Spleen (tissue), 11 donors: ENCODE results near the gene DYNLRB1. TPM values are rescaled to one million over a fixed set of nuclear protein-coding genes. Genes with fewer than 3 reads are reported as not detected.

Experiments used
- DNase-seq: peaks from one replicate; pipeline ENCODE4 v3.0.0-alpha.2; 2020
- H3K27ac ChIP-seq, 8 donors: fragments of 200-600 bp; sonication (generic) in 7 of 8; 1 replicate in 4 of 8; 2 replicates in 4 of 8; pipeline versions ENCODE4 v1.5.0 to v1.8.0; 2016 to 2021; ENCODE audit warnings: inconsistent platforms in 4 of 8, mild to moderate bottlenecking in 4 of 8, moderate library complexity in 1 of 8
- H3K27me3 ChIP-seq, 7 donors: fragments of 200-600 bp; sonication (generic) in 6 of 7; replicated peaks in 1 of 7; 1 replicate in 4 of 7; 2 replicates in 3 of 7; pipeline versions ENCODE4 v1.5.0 to v1.8.0; 2016 to 2021; ENCODE audit warnings: inconsistent platforms in 3 of 7, mild to moderate bottlenecking in 1 of 7
- H3K36me3 ChIP-seq, 6 donors: fragments of 200-600 bp; sonication (generic) in 5 of 6; 1 replicate in 4 of 6; 2 replicates in 2 of 6; pipeline versions ENCODE4 v1.5.0 to v1.8.0; 2016 to 2021; ENCODE audit warnings: inconsistent platforms in 2 of 6
- H3K4me1 ChIP-seq, 6 donors: fragments of 200-600 bp; sonication (generic) in 5 of 6; 1 replicate in 3 of 6; 2 replicates in 3 of 6; pipeline versions ENCODE4 v1.5.0 to v1.8.0; 2016 to 2021; ENCODE audit warnings: inconsistent platforms in 3 of 6
- H3K4me3 ChIP-seq, 8 donors: fragments of 200-600 bp; sonication (generic) in 7 of 8; 1 replicate in 4 of 8; 2 replicates in 4 of 8; pipeline versions ENCODE4 v1.5.0 to v1.8.0; 2016 to 2021; ENCODE audit warnings: inconsistent platforms in 4 of 8, mild to moderate bottlenecking in 4 of 8, moderate library complexity in 2 of 8
- H3K9me3 ChIP-seq, 8 donors: fragments of 200-600 bp; sonication (generic) in 7 of 8; 1 replicate in 4 of 8; 2 replicates in 4 of 8; pipeline versions ENCODE4 v1.5.0 to v1.8.0; 2016 to 2021; ENCODE audit warnings: inconsistent platforms in 4 of 8
- CTCF ChIP-seq, 11 experiments: fragments of 200-600 bp in 7 of 11; fragments of 450-650 bp in 4 of 11; sonication (generic) in 4 of 11; IDR thresholded peaks in 8 of 11; conservative IDR thresholded peaks in 3 of 11; 1 replicate in 7 of 11; 2 replicates in 4 of 11; pipeline versions ENCODE4 v1.4.0 to v1.8.0; 2016 to 2021; ENCODE audit warnings: antibody characterized with exemption in 11 of 11, inconsistent platforms in 4 of 11, mild to moderate bottlenecking in 1 of 11
- POLR2A ChIP-seq, 3 donors: fragments of 450-650 bp; IDR thresholded peaks; one replicate each; pipeline ENCODE4 v1.5.1; 2017; ENCODE audit warnings: antibody characterized with exemption in 3 of 3, mild to moderate bottlenecking in 1 of 3
- POLR2AphosphoS5 ChIP-seq, 3 donors: sonication (generic); formaldehyde crosslinking; IDR thresholded peaks; one replicate each; pipeline ENCODE4 v1.5.1; 2017; ENCODE audit warnings: antibody characterized with exemption in 3 of 3
- WGBS, 5 donors: extraction: QIAGEN DNeasy Blood & Tissue Kit in 3 of 5; methylation state at CpG; one replicate each; pipeline versions ENCODE4 v1.1.5 to v1.1.7; 2013 to 2018; 5-methylcytosine and 5-hydroxymethylcytosine counted together
- intact Hi-C: fragments of 100-400 bp; cut with DNase I; formaldehyde crosslinking; loops from one replicate; pipeline ENCODE4 v1.15.0; 2023; ENCODE audit warnings: low total_unique reads
- polyA plus RNA-seq, 3 donors: library from polyadenylated mRNA; stranded (reverse); fragments of 200-250 nt; gene quantifications; one replicate each; pipeline ENCODE4 v1.2.1, GENCODE V29; 2013
- total RNA-seq, 7 donors: library from RNA; depleted of rRNA in 3 of 7; stranded (reverse); fragments of >200 nt in 3 of 7; fragmentation: NEBNext Ultra II Directional in 4 of 7; extraction: Animal tissue kit (Norgen Biotek cat#: 25700) in 4 of 7; gene quantifications; one replicate each; pipeline versions ENCODE4 v1.1.0 to v1.2.1, GENCODE V29; 2016 to 2021
- donor health status: healthy with polysubstance abuse.
- donor health status: DM: no; HTN: no; CAD: no; lungs with moderate emphysema.
- donor health status: DM: no; HTN: no; CAD: no.
- donor health status: Bipolar disorder and iron deficiency.
- donor health status: healthy.
- donor health status: DM: no; HTN: no; CAD: no.
- donor health status: DM: yes; HTN: yes; CAD: no.

Gene DYNLRB1
- total and polyA plus RNA-seq, 10 donors, result 72.0 to 209 (median 152) TPM

GRCh38 chr20:34507702-34508413, 8.4 kb upstream of the DYNLRB1 start:
- no peak for DNase-seq
- H3K36me3 ChIP-seq, result peaks cover 0 to 99% (median 35%) of the 10 kb centered on the region in 6 donors
- intact Hi-C loops, result no loop called here
- no peak overlapping the region for H3K4me3 ChIP-seq
- no peaks in the 10 kb centered on the region for H3K4me1 ChIP-seq
- no peaks in the 10 kb centered on the region for H3K27me3 ChIP-seq
- 93 to 98% (median 95%) methylated on average over 4 of the region's 4 CpGs for WGBS, 5 donors
- H3K27ac ChIP-seq, result no peak overlapping the region
- TF ChIP-seq POLR2AphosphoS5 (IDR thresholded peaks at IDR 0.05) (no peak), CTCF (IDR thresholded peaks at IDR 0.05 in 8 of 11, conservative IDR thresholded peaks at IDR 0.05 in 3 of 11) (no peak)
- no peaks in the 10 kb centered on the region for H3K9me3 ChIP-seq

GRCh38 chr20:34510575-34510974, 5.6 kb upstream of the DYNLRB1 start:
- peaks cover 0 to 75% (median 19%) of the 10 kb centered on the region in 6 donors for H3K36me3 ChIP-seq
- WGBS, 5 donors, result 86 to 97% (median 90%) methylated on average over 1 of the region's 1 CpG
- intact Hi-C loops, result no loop called here

GRCh38 chr20:34511891-34512265, 4.3 kb upstream of the DYNLRB1 start:
- peaks cover 0 to 25% (median 15%) of the 10 kb centered on the region in 6 donors for H3K4me1 ChIP-seq
- no peak overlapping the region for H3K4me3 ChIP-seq
- no peak for TF ChIP-seq POLR2AphosphoS5 (IDR thresholded peaks at IDR 0.05)
- TF ChIP-seq CTCF (IDR thresholded peaks at IDR 0.05 in 8 of 11, conservative IDR thresholded peaks at IDR 0.05 in 3 of 11), result no peak
- TF ChIP-seq POLR2A (IDR thresholded peaks at IDR 0.05), result no peak
- no peaks in the 10 kb centered on the region for H3K9me3 ChIP-seq
- no peak overlapping the region for H3K27ac ChIP-seq
- no peak for DNase-seq
- H3K27me3 ChIP-seq, result no peaks in the 10 kb centered on the region
- 96 to 99% (median 97%) methylated on average over 3 of the region's 3 CpGs for WGBS, 5 donors
- intact Hi-C loops, result no loop called here
- peaks cover 0 to 62% (median 8%) of the 10 kb centered on the region in 6 donors for H3K36me3 ChIP-seq

More at GRCh38 chr20:34510575-34510974, 5.6 kb upstream of the DYNLRB1 start:
- peaks cover 0 to 20% (median 13%) of the 10 kb centered on the region in 6 donors for H3K4me1 ChIP-seq
- no peak overlapping the region for H3K4me3 ChIP-seq
- TF ChIP-seq POLR2A (IDR thresholded peaks at IDR 0.05), result no peak
- TF ChIP-seq CTCF (IDR thresholded peaks at IDR 0.05 in 8 of 11, conservative IDR thresholded peaks at IDR 0.05 in 3 of 11), result no peak
- no peak for DNase-seq
- no peak overlapping the region for H3K27ac ChIP-seq
- H3K27me3 ChIP-seq, result no peaks in the 10 kb centered on the region
- H3K9me3 ChIP-seq, result no peaks in the 10 kb centered on the region

GRCh38 chr20:34512266-34512954, 3.8 kb upstream of the DYNLRB1 start:
- intact Hi-C loops, result no loop called here
- Histone ChIP-seq H3K27ac (peak overlapping the region in 1 of 8 donors; percentile 23), H3K4me3 (no peak overlapping the region), H3K36me3 (peaks cover 0 to 56% (median 8%) of the 10 kb centered on the region in 6 donors), H3K27me3 (no peaks in the 10 kb centered on the region), H3K4me1 (peaks cover 5 to 30% (median 21%) of the 10 kb centered on the region in 6 donors), H3K9me3 (no peaks in the 10 kb centered on the region)
- 87 to 96% (median 94%) methylated on average over 4 of the region's 4 CpGs for WGBS, 5 donors
- DNase-seq, result no peak
- TF ChIP-seq POLR2A (IDR thresholded peaks at IDR 0.05), result no peak
- no peak for TF ChIP-seq POLR2AphosphoS5 (IDR thresholded peaks at IDR 0.05)
- TF ChIP-seq CTCF (IDR thresholded peaks at IDR 0.05 in 8 of 11, conservative IDR thresholded peaks at IDR 0.05 in 3 of 11), result no peak
